Spleen (tissue), 11 donors: ENCODE measurements around the gene TCP10L. TPM values are rescaled to one million over a fixed set of nuclear protein-coding genes. Genes with fewer than 3 reads are reported as not detected.

Source experiments
- DNase-seq: peaks from one replicate; pipeline ENCODE4 v3.0.0-alpha.2; 2020
- H3K27ac ChIP-seq, 8 donors: fragments of 200-600 bp; sonication (generic) in 7 of 8; 1 replicate in 4 of 8; 2 replicates in 4 of 8; pipeline versions ENCODE4 v1.5.0 to v1.8.0; 2016 to 2021; ENCODE audit warnings: inconsistent platforms in 4 of 8, mild to moderate bottlenecking in 4 of 8, moderate library complexity in 1 of 8
- H3K27me3 ChIP-seq, 7 donors: fragments of 200-600 bp; sonication (generic) in 6 of 7; replicated peaks in 1 of 7; 1 replicate in 4 of 7; 2 replicates in 3 of 7; pipeline versions ENCODE4 v1.5.0 to v1.8.0; 2016 to 2021; ENCODE audit warnings: inconsistent platforms in 3 of 7, mild to moderate bottlenecking in 1 of 7
- H3K36me3 ChIP-seq, 6 donors: fragments of 200-600 bp; sonication (generic) in 5 of 6; 1 replicate in 4 of 6; 2 replicates in 2 of 6; pipeline versions ENCODE4 v1.5.0 to v1.8.0; 2016 to 2021; ENCODE audit warnings: inconsistent platforms in 2 of 6
- H3K4me1 ChIP-seq, 6 donors: fragments of 200-600 bp; sonication (generic) in 5 of 6; 1 replicate in 3 of 6; 2 replicates in 3 of 6; pipeline versions ENCODE4 v1.5.0 to v1.8.0; 2016 to 2021; ENCODE audit warnings: inconsistent platforms in 3 of 6
- H3K4me3 ChIP-seq, 8 donors: fragments of 200-600 bp; sonication (generic) in 7 of 8; 1 replicate in 4 of 8; 2 replicates in 4 of 8; pipeline versions ENCODE4 v1.5.0 to v1.8.0; 2016 to 2021; ENCODE audit warnings: inconsistent platforms in 4 of 8, mild to moderate bottlenecking in 4 of 8, moderate library complexity in 2 of 8
- H3K9me3 ChIP-seq, 8 donors: fragments of 200-600 bp; sonication (generic) in 7 of 8; 1 replicate in 4 of 8; 2 replicates in 4 of 8; pipeline versions ENCODE4 v1.5.0 to v1.8.0; 2016 to 2021; ENCODE audit warnings: inconsistent platforms in 4 of 8
- CTCF ChIP-seq, 11 experiments: fragments of 200-600 bp in 7 of 11; fragments of 450-650 bp in 4 of 11; sonication (generic) in 4 of 11; IDR thresholded peaks in 8 of 11; conservative IDR thresholded peaks in 3 of 11; 1 replicate in 7 of 11; 2 replicates in 4 of 11; pipeline versions ENCODE4 v1.4.0 to v1.8.0; 2016 to 2021; ENCODE audit warnings: antibody characterized with exemption in 11 of 11, inconsistent platforms in 4 of 11, mild to moderate bottlenecking in 1 of 11
- POLR2A ChIP-seq, 3 donors: fragments of 450-650 bp; IDR thresholded peaks; one replicate each; pipeline ENCODE4 v1.5.1; 2017; ENCODE audit warnings: antibody characterized with exemption in 3 of 3, mild to moderate bottlenecking in 1 of 3
- POLR2AphosphoS5 ChIP-seq, 3 donors: sonication (generic); formaldehyde crosslinking; IDR thresholded peaks; one replicate each; pipeline ENCODE4 v1.5.1; 2017; ENCODE audit warnings: antibody characterized with exemption in 3 of 3
- WGBS, 5 donors: extraction: QIAGEN DNeasy Blood & Tissue Kit in 3 of 5; methylation state at CpG; one replicate each; pipeline versions ENCODE4 v1.1.5 to v1.1.7; 2013 to 2018; 5-methylcytosine and 5-hydroxymethylcytosine counted together
- intact Hi-C: fragments of 100-400 bp; cut with DNase I; formaldehyde crosslinking; loops from one replicate; pipeline ENCODE4 v1.15.0; 2023; ENCODE audit warnings: low total_unique reads
- polyA plus RNA-seq, 3 donors: library from polyadenylated mRNA; stranded (reverse); fragments of 200-250 nt; gene quantifications; one replicate each; pipeline ENCODE4 v1.2.1, GENCODE V29; 2013
- total RNA-seq, 7 donors: library from RNA; depleted of rRNA in 3 of 7; stranded (reverse); fragments of >200 nt in 3 of 7; fragmentation: NEBNext Ultra II Directional in 4 of 7; extraction: Animal tissue kit (Norgen Biotek cat#: 25700) in 4 of 7; gene quantifications; one replicate each; pipeline versions ENCODE4 v1.1.0 to v1.2.1, GENCODE V29; 2016 to 2021
- donor health status: healthy with polysubstance abuse.
- donor health status: DM: no; HTN: no; CAD: no; lungs with moderate emphysema.
- donor health status: DM: no; HTN: no; CAD: no.
- donor health status: Bipolar disorder and iron deficiency.
- donor health status: healthy.
- donor health status: DM: no; HTN: no; CAD: no.
- donor health status: DM: yes; HTN: yes; CAD: no.

TCP10L gene
- total and polyA plus RNA-seq, 10 donors = 0.42 to 1.6 (median 0.64) TPM; not detected in 2

GRCh38 chr21:32538147-32538792 is 47.1 kb downstream of the TCP10L start:
- no peaks in the 10 kb centered on the region for H3K36me3 ChIP-seq
- H3K9me3 ChIP-seq = no peaks in the 10 kb centered on the region
- no peak overlapping the region for H3K27ac ChIP-seq
- 66 to 77% (median 76%) methylated on average over 11 of the region's 11 CpGs for WGBS, 5 donors
- no peaks in the 10 kb centered on the region for H3K27me3 ChIP-seq
- peaks cover 0 to 3% (median 0%) of the 10 kb centered on the region in 6 donors for H3K4me1 ChIP-seq
- intact Hi-C loops = no loop called here
- DNase-seq = no peak
- TF ChIP-seq POLR2AphosphoS5 (IDR thresholded peaks at IDR 0.05) = no peak
- no peak for TF ChIP-seq CTCF (IDR thresholded peaks at IDR 0.05 in 8 of 11, conservative IDR thresholded peaks at IDR 0.05 in 3 of 11)
- TF ChIP-seq POLR2A (IDR thresholded peaks at IDR 0.05) = no peak
- H3K4me3 ChIP-seq = no peak overlapping the region

GRCh38 chr21:32537569-32537881 is 47.8 kb downstream of the TCP10L start:
- WGBS, 5 donors = 91 to 98% (median 96%) methylated on average over 3 of the region's 3 CpGs
- Histone ChIP-seq H3K27me3 (no peaks in the 10 kb centered on the region), H3K9me3 (no peaks in the 10 kb centered on the region), H3K4me1 (peaks cover 0 to 3% (median 0%) of the 10 kb centered on the region in 6 donors), H3K27ac (no peak overlapping the region), H3K36me3 (no peaks in the 10 kb centered on the region), H3K4me3 (no peak overlapping the region)
- DNase-seq = no peak
- TF ChIP-seq POLR2A (IDR thresholded peaks at IDR 0.05) = no peak
- no peak for TF ChIP-seq CTCF (IDR thresholded peaks at IDR 0.05 in 8 of 11, conservative IDR thresholded peaks at IDR 0.05 in 3 of 11)
- TF ChIP-seq POLR2AphosphoS5 (IDR thresholded peaks at IDR 0.05) = no peak
- intact Hi-C loops = no loop called here

GRCh38 chr21:32535612-32536011 is 49.7 kb downstream of the TCP10L start:
- Histone ChIP-seq H3K27ac (no peak overlapping the region), H3K4me1 (peaks cover 0 to 3% (median 0%) of the 10 kb centered on the region in 6 donors), H3K4me3 (no peak overlapping the region), H3K36me3 (no peaks in the 10 kb centered on the region), H3K9me3 (no peaks in the 10 kb centered on the region), H3K27me3 (no peaks in the 10 kb centered on the region)
- TF ChIP-seq POLR2AphosphoS5 (IDR thresholded peaks at IDR 0.05) = no peak
- TF ChIP-seq POLR2A (IDR thresholded peaks at IDR 0.05) = no peak
- no peak for TF ChIP-seq CTCF (IDR thresholded peaks at IDR 0.05 in 8 of 11, conservative IDR thresholded peaks at IDR 0.05 in 3 of 11)
- DNase-seq = no peak
- 87 to 94% (median 89%) methylated on average over 7 of the region's 7 CpGs for WGBS, 5 donors
- intact Hi-C loops = no loop called here

GRCh38 chr21:32534113-32534512 is 51.2 kb downstream of the TCP10L start:
- no peak overlapping the region for H3K4me3 ChIP-seq
- H3K27ac ChIP-seq = no peak overlapping the region
- H3K9me3 ChIP-seq = no peaks in the 10 kb centered on the region
- peaks cover 0 to 3% (median 0%) of the 10 kb centered on the region in 6 donors for H3K4me1 ChIP-seq
- TF ChIP-seq POLR2A (IDR thresholded peaks at IDR 0.05) (no peak), POLR2AphosphoS5 (IDR thresholded peaks at IDR 0.05) (no peak), CTCF (IDR thresholded peaks at IDR 0.05 in 8 of 11, conservative IDR thresholded peaks at IDR 0.05 in 3 of 11) (no peak)
- no peak for DNase-seq
- no peaks in the 10 kb centered on the region for H3K27me3 ChIP-seq
- WGBS, 5 donors = 70 to 92% (median 88%) methylated on average over 8 of the region's 8 CpGs
- intact Hi-C loops = no loop called here
- no peaks in the 10 kb centered on the region for H3K36me3 ChIP-seq
